Measurements from ENCODE around the gene ATP6V0A4.
"Not testable (repeated sequence)": the region's sequence is repeated elsewhere in the genome, so short reads cannot be mapped to it uniquely, and the experiment has no call there.

The ATP6V0A4 gene

GRCh38 chr7:138802706-138803105 is 4.7 kb upstream of the ATP6V0A4 start:
- Histone ChIP-seq H3K27me3 (ENCODE audit: control insufficient read depth in 1 of 2, insufficient read depth in 2 of 2, low read length in 2 of 2) (peaks cover 0 to under 1% of the 10 kb centered on the region in 2 donors), H3K9ac (ENCODE audit: low read length in 2 of 2) (no peak overlapping the region), H3K36me3 (ENCODE audit: control insufficient read depth in 2 of 2, insufficient read depth in 2 of 2, low read length in 2 of 2) (no peaks in the 10 kb centered on the region), H3K4me1 (ENCODE audit: control insufficient read depth, insufficient read depth, low read length) (no peaks in the 10 kb centered on the region), H3K27ac (ENCODE audit: low read length) (no peak overlapping the region), H3K9me3 (ENCODE audit: control insufficient read depth in 2 of 2, low read length in 2 of 2) (peaks cover 0 to 1% of the 10 kb centered on the region in 2 donors), H3K4me3 (ENCODE audit: low read length in 2 of 2) (no peak overlapping the region)

GRCh38 chr7:138801256-138801655 is 3.3 kb upstream of the ATP6V0A4 start:
- no peak overlapping the region for H3K27ac ChIP-seq (ENCODE audit: low read length)
- peaks cover 0 to 3% of the 10 kb centered on the region in 2 donors for H3K27me3 ChIP-seq (ENCODE audit: control insufficient read depth in 1 of 2, insufficient read depth in 2 of 2, low read length in 2 of 2)
- H3K4me3 ChIP-seq (ENCODE audit: low read length in 2 of 2) = no peak overlapping the region
- H3K9ac ChIP-seq (ENCODE audit: low read length in 2 of 2) = no peak overlapping the region
- H3K4me1 ChIP-seq (ENCODE audit: control insufficient read depth, insufficient read depth, low read length) = no peaks in the 10 kb centered on the region
- no peaks in the 10 kb centered on the region for H3K9me3 ChIP-seq (ENCODE audit: control insufficient read depth in 2 of 2, low read length in 2 of 2)
- no peaks in the 10 kb centered on the region for H3K36me3 ChIP-seq (ENCODE audit: control insufficient read depth in 2 of 2, insufficient read depth in 2 of 2, low read length in 2 of 2)

- no peak overlapping the region for H3K4me3 ChIP-seq (ENCODE audit: low read length in 2 of 2)
- H3K36me3 ChIP-seq (ENCODE audit: control insufficient read depth in 2 of 2, insufficient read depth in 2 of 2, low read length in 2 of 2) = no peaks in the 10 kb centered on the region
- H3K9me3 ChIP-seq (ENCODE audit: control insufficient read depth in 2 of 2, low read length in 2 of 2) = no peaks in the 10 kb centered on the region
- no peaks in the 10 kb centered on the region for H3K4me1 ChIP-seq (ENCODE audit: control insufficient read depth, insufficient read depth, low read length)
- H3K27ac ChIP-seq (ENCODE audit: low read length) = no peak overlapping the region
- H3K9ac ChIP-seq (ENCODE audit: low read length in 2 of 2) = no peak overlapping the region
- H3K27me3 ChIP-seq (ENCODE audit: control insufficient read depth in 1 of 2, insufficient read depth in 2 of 2, low read length in 2 of 2) = peaks cover 0 to 3% of the 10 kb centered on the region in 2 donors
These were observed 1.5 kb upstream of the ATP6V0A4 start for GRCh38 chr7:138799336-138800000.

- peaks cover 0 to 3% of the 10 kb centered on the region in 2 donors for H3K27me3 ChIP-seq (ENCODE audit: control insufficient read depth in 1 of 2, insufficient read depth in 2 of 2, low read length in 2 of 2)
These were observed 840 bp upstream of the ATP6V0A4 start for GRCh38 chr7:138798836-138799235.

GRCh38 chr7:138797046-138797445 is 950 bp downstream of the ATP6V0A4 start:
- H3K27ac ChIP-seq (ENCODE audit: low read length) = not testable (repeated sequence)

More at GRCh38 chr7:138798836-138799235, 840 bp upstream of the ATP6V0A4 start:
- Histone ChIP-seq H3K4me1 (ENCODE audit: control insufficient read depth, insufficient read depth, low read length) (no peaks in the 10 kb centered on the region), H3K36me3 (ENCODE audit: control insufficient read depth in 2 of 2, insufficient read depth in 2 of 2, low read length in 2 of 2) (no peaks in the 10 kb centered on the region), H3K4me3 (ENCODE audit: low read length in 2 of 2) (no peak overlapping the region), H3K9me3 (ENCODE audit: control insufficient read depth in 2 of 2, low read length in 2 of 2) (no peaks in the 10 kb centered on the region), H3K27ac (ENCODE audit: low read length) (no peak overlapping the region), H3K9ac (ENCODE audit: low read length in 2 of 2) (no peak overlapping the region)

GRCh38 chr7:138796038-138796615 is 1.9 kb downstream of the ATP6V0A4 start:
- Histone ChIP-seq H3K27me3 (ENCODE audit: control insufficient read depth in 1 of 2, insufficient read depth in 2 of 2, low read length in 2 of 2) (peaks cover 0 to 3% of the 10 kb centered on the region in 2 donors), H3K9ac (ENCODE audit: low read length in 2 of 2) (no peak overlapping the region), H3K4me1 (ENCODE audit: control insufficient read depth, insufficient read depth, low read length) (no peaks in the 10 kb centered on the region), H3K9me3 (ENCODE audit: control insufficient read depth in 2 of 2, low read length in 2 of 2) (no peaks in the 10 kb centered on the region), H3K36me3 (ENCODE audit: control insufficient read depth in 2 of 2, insufficient read depth in 2 of 2, low read length in 2 of 2) (no peaks in the 10 kb centered on the region), H3K4me3 (ENCODE audit: low read length in 2 of 2) (no peak overlapping the region), H3K27ac (ENCODE audit: low read length) (no peak overlapping the region)

More at GRCh38 chr7:138797046-138797445, 950 bp downstream of the ATP6V0A4 start:
- not testable (repeated sequence) for H3K4me1 ChIP-seq (ENCODE audit: control insufficient read depth, insufficient read depth, low read length); H3K9ac ChIP-seq (ENCODE audit: low read length in 2 of 2); H3K4me3 ChIP-seq (ENCODE audit: low read length in 2 of 2); H3K36me3 ChIP-seq (ENCODE audit: control insufficient read depth in 2 of 2, insufficient read depth in 2 of 2, low read length in 2 of 2); H3K9me3 ChIP-seq (ENCODE audit: control insufficient read depth in 2 of 2, low read length in 2 of 2); H3K27me3 ChIP-seq (ENCODE audit: control insufficient read depth in 1 of 2, insufficient read depth in 2 of 2, low read length in 2 of 2)

- no peak overlapping the region for H3K9ac ChIP-seq (ENCODE audit: low read length in 2 of 2)
- H3K4me3 ChIP-seq (ENCODE audit: low read length in 2 of 2) = no peak overlapping the region
- no peaks in the 10 kb centered on the region for H3K36me3 ChIP-seq (ENCODE audit: control insufficient read depth in 2 of 2, insufficient read depth in 2 of 2, low read length in 2 of 2)
- H3K27me3 ChIP-seq (ENCODE audit: control insufficient read depth in 1 of 2, insufficient read depth in 2 of 2, low read length in 2 of 2) = no peaks in the 10 kb centered on the region
- peaks cover 0 to 2% of the 10 kb centered on the region in 2 donors for H3K9me3 ChIP-seq (ENCODE audit: control insufficient read depth in 2 of 2, low read length in 2 of 2)
- no peaks in the 10 kb centered on the region for H3K4me1 ChIP-seq (ENCODE audit: control insufficient read depth, insufficient read depth, low read length)
- no peak overlapping the region for H3K27ac ChIP-seq (ENCODE audit: low read length)
These were observed 12.2 kb downstream of the ATP6V0A4 start for GRCh38 chr7:138785587-138786437.

- H3K4me3 ChIP-seq (ENCODE audit: low read length in 2 of 2) = no peak overlapping the region
- H3K36me3 ChIP-seq (ENCODE audit: control insufficient read depth in 2 of 2, insufficient read depth in 2 of 2, low read length in 2 of 2) = no peaks in the 10 kb centered on the region
- H3K9me3 ChIP-seq (ENCODE audit: control insufficient read depth in 2 of 2, low read length in 2 of 2) = peaks cover 0 to 2% of the 10 kb centered on the region in 2 donors
- H3K4me1 ChIP-seq (ENCODE audit: control insufficient read depth, insufficient read depth, low read length) = no peaks in the 10 kb centered on the region
- no peak overlapping the region for H3K27ac ChIP-seq (ENCODE audit: low read length)
- no peaks in the 10 kb centered on the region for H3K27me3 ChIP-seq (ENCODE audit: control insufficient read depth in 1 of 2, insufficient read depth in 2 of 2, low read length in 2 of 2)
- no peak overlapping the region for H3K9ac ChIP-seq (ENCODE audit: low read length in 2 of 2)
These were observed 13.3 kb downstream of the ATP6V0A4 start for GRCh38 chr7:138784692-138785091.

- H3K36me3 ChIP-seq (ENCODE audit: control insufficient read depth in 2 of 2, insufficient read depth in 2 of 2, low read length in 2 of 2) = no peaks in the 10 kb centered on the region
- no peak overlapping the region for H3K4me3 ChIP-seq (ENCODE audit: low read length in 2 of 2)
- no peaks in the 10 kb centered on the region for H3K27me3 ChIP-seq (ENCODE audit: control insufficient read depth in 1 of 2, insufficient read depth in 2 of 2, low read length in 2 of 2)
- no peak overlapping the region for H3K9ac ChIP-seq (ENCODE audit: low read length in 2 of 2)
- H3K27ac ChIP-seq (ENCODE audit: low read length) = no peak overlapping the region
- no peaks in the 10 kb centered on the region for H3K4me1 ChIP-seq (ENCODE audit: control insufficient read depth, insufficient read depth, low read length)
- peaks cover 0 to 2% of the 10 kb centered on the region in 2 donors for H3K9me3 ChIP-seq (ENCODE audit: control insufficient read depth in 2 of 2, low read length in 2 of 2)
These were observed 17.0 kb downstream of the ATP6V0A4 start for GRCh38 chr7:138781004-138781403.

GRCh38 chr7:138776166-138776833 is 21.7 kb downstream of the ATP6V0A4 start:
- no peak overlapping the region for H3K9ac ChIP-seq (ENCODE audit: low read length in 2 of 2)
- no peaks in the 10 kb centered on the region for H3K36me3 ChIP-seq (ENCODE audit: control insufficient read depth in 2 of 2, insufficient read depth in 2 of 2, low read length in 2 of 2)
- no peak overlapping the region for H3K27ac ChIP-seq (ENCODE audit: low read length)
- H3K27me3 ChIP-seq (ENCODE audit: control insufficient read depth in 1 of 2, insufficient read depth in 2 of 2, low read length in 2 of 2) = peaks cover 0 to 3% of the 10 kb centered on the region in 2 donors
- no peaks in the 10 kb centered on the region for H3K4me1 ChIP-seq (ENCODE audit: control insufficient read depth, insufficient read depth, low read length)
- H3K4me3 ChIP-seq (ENCODE audit: low read length in 2 of 2) = no peak overlapping the region
- no peaks in the 10 kb centered on the region for H3K9me3 ChIP-seq (ENCODE audit: control insufficient read depth in 2 of 2, low read length in 2 of 2)
